DMS53 (cell line): Measurements from ENCODE around the gene GID4.
A peak's percentile ranks its signal among the peaks of the same experiment; 100 is the strongest.

Experiments
- DNase-seq: peaks from one replicate; lab custom pipeline; 2025; lab: John Stamatoyannopoulos, UW

Gene GID4

GRCh38 chr17:18017958-18018357 lies 21.2 kb upstream of the GID4 start:
- no peak for DNase-seq

GRCh38 chr17:18018411-18018921 lies 20.7 kb upstream of the GID4 start:
- DNase-seq, result no peak

- no peak for DNase-seq
Measured at GRCh38 chr17:18019838-18020154, 19.4 kb upstream of the GID4 start.

GRCh38 chr17:18020971-18021370 lies 18.2 kb upstream of the GID4 start:
- no peak for DNase-seq

- no peak for DNase-seq
Measured at GRCh38 chr17:18021372-18021771, 17.8 kb upstream of the GID4 start.

- no peak for DNase-seq
Measured at GRCh38 chr17:18025241-18025944, 13.8 kb upstream of the GID4 start.

- DNase-seq, result no peak
Measured at GRCh38 chr17:18025945-18026776, 13.0 kb upstream of the GID4 start.

- DNase-seq, result no peak
Measured at GRCh38 chr17:18027280-18027679, 11.9 kb upstream of the GID4 start.

- no peak for DNase-seq
Measured at GRCh38 chr17:18028114-18028951, 10.9 kb upstream of the GID4 start.

- DNase-seq, result no peak
Measured at GRCh38 chr17:18028952-18029540, 10.2 kb upstream of the GID4 start.

GRCh38 chr17:18031955-18032354 lies 7.3 kb upstream of the GID4 start:
- no peak for DNase-seq

- peak; percentile 90 for DNase-seq
Measured at GRCh38 chr17:18033442-18034099, 5.6 kb upstream of the GID4 start.

GRCh38 chr17:18035704-18036103 lies 3.5 kb upstream of the GID4 start:
- no peak for DNase-seq

- no peak for DNase-seq
Measured at GRCh38 chr17:18037486-18037885, 1.7 kb upstream of the GID4 start.

GRCh38 chr17:18038149-18038850 lies 908 bp upstream of the GID4 start:
- DNase-seq, result peak; percentile 36

GRCh38 chr17:18039535-18040260 lies 490 bp downstream of the GID4 start:
- DNase-seq, result peak; percentile 60

GRCh38 chr17:18040261-18040858 lies 1.2 kb downstream of the GID4 start:
- DNase-seq, result no peak

- no peak for DNase-seq
Measured at GRCh38 chr17:18041776-18042175, 2.6 kb downstream of the GID4 start.

- no peak for DNase-seq
Measured at GRCh38 chr17:18042983-18043382, 3.8 kb downstream of the GID4 start.

GRCh38 chr17:18043491-18043890 lies 4.3 kb downstream of the GID4 start:
- DNase-seq, result no peak
